RPMI8226 (cell line): ENCODE results near the gene RALGDS.
"Not testable (repeated sequence)": the region's sequence is repeated elsewhere in the genome, so short reads cannot be mapped to it uniquely, and the experiment has no call there.

Experiments used
- DNase-seq: peaks from one replicate; pipeline ENCODE4 v3.0.0-alpha.2; 2015

Gene RALGDS

DNA sequence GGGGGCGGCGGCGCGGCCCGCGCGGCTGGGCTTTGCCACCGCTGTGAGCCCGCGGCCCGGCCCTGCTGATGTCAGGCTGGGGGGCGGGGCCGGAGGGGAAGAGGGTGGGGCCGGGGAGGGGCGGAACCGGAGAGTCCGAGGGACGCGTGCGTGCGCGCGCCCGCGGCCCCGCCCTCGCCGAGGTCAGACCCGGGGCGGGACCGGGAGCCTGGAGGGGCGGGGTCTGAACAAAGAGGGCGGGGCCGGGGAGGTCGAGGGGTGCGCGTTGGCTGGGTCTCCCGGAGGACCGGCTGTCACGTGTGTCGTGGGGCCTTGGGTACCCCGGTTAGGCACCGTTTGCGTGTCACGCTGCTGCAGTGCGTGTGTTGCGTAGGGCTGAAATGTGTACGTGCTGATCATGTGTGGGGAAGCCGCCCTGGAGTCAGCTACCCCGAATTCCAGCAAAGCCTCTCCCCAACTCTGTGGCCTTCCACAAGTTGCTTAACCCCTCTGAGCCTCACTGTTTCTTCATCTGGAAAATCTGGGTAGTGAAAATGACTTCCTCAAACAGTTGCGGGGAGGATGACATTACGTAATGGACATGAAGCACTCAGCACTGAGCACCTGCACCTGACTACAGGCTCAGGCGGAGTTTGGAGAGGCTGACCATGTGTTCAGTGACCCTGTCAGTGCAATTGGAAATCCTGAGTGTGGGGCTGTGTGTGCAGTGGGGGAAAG, at the start of gene RALGDS:
Gene RALGDS, minus strand, starts transcription at position 43 of the 717 bp plus-strand sequence. CDS start 86 bp downstream, outside the sequence.
- peak; percentile 95 for DNase-seq

DNA sequence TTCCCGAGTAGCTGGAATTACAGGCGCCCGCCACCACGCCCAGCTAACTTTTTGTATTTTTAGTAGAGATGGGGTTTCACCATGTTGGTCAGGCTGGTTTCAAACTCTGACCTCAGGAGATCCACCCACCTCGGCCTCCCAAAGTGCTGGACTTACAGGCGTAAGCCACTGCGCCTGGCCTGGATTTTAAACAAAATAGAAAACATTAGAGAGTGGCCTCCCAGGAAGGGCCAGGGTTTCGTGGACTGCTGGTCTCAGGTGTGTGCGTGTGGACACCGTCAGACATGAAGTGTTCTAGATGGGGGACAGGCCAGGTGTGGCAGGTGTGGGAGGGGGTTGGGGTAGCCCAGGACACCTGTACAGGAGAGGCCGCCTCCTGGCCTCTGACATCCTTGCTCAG, 49.7 kb upstream of the RALGDS start:
- DNase-seq: no peak

DNA sequence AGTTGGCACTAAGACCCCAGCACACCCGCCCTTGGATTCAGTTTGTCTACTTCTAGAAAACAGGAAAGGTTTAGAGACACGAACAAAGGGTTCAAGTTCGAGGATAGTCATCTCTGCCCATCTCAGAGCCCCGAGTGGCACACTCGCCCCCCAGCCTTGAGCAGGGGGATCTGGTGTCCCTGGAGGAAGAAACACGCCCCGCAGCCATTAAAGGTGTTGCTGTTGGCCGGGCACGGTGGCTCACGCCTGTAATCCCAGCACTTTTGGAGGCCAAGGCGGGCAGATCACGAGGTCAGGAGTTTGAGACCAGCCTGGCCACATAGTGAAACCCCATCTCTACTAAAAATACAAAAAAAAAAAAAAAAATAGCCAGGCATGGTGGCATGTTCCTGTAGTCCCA, 48.6 kb upstream of the RALGDS start:
- not testable (repeated sequence) for DNase-seq

DNA sequence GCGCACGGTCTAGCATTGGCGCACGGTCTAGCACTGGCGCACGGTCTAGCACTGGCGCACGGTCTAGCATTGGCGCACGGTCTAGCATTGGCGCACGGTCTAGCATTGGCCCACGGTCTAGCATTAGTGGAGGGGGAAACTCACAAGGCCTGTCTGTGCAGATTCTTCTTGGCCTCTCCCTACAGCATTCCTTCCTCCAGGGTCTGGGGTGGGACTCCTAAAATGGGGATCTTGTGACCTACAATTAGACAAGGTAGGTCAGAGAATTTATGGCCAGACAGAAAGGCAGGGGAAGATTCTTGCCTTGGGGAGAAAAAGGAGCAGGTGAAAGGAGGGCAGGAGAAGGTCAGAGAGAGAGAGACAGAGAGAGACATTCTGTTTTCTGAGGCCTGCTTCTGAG, 48.1 kb upstream of the RALGDS start:
- no peak for DNase-seq

DNA sequence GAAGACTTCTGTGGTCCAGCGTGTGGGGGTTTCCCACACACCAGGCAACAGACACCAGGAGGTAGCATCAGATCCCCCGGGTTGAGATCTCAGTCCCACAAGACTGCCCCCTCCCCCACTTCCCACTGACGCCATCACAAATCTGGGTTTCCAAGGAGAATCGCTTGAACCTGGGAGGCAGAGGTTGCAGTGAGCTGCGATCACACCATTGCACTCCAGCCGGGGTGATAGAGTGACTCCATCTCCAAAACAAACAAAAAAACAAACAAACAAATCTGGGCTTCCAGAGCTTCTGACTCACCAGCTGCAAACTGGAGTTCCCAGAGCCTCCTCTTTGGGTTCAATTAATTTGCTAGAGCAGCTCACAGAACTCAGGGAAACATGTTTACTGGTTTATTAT, 47.4 kb upstream of the RALGDS start:
- DNase-seq: no peak

DNA sequence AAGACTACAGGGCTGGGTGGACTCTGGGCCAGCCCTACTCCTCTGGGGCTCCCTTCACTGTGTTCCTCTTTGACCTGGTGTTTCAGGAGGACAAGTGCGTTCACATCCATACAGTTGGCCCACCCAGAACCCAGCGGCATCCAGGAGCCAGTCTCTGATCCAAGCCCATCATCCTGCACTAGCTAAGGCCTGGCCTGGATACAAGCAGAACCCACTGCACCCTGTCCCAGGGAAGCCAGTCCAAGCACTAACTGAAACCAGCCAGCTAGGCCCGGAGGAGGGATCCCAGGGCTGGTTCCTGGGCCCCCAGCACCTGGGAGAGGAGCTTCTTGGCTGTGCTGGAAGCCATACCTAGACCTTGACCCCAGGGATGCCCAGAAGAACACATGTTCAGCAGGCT, 46.7 kb upstream of the RALGDS start:
- DNase-seq: no peak

DNA sequence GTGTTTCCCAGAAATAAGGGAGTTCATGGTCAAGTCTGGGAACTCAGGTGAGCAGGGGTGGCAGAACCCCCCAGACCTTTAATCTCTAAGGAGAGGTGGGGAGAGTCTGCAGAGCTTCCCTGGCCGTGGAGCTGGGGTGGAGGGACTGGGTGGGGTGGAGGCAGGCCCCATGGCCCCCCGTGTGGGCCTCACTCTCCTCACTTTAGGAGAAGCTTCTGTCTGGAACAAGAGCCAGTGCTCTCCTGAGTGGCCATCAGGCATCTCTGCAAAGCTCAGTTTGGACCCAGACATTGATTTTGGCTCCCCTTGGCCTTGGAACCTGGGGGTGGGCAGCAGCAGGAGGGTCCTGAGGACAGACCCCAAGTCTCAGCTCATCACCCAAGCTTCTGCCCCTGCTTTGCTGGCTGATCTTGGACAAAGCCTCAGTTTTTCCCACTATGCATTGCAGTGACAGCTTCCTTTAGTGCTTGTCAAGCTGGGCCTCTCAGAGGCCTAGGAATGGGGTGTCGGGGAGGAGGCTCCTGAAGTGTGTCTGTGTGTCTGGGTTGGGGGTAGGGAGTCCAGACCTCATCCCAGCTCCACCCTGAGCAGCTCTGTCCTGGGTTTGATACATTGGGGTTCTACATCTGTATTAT, 46.2 kb upstream of the RALGDS start:
- no peak for DNase-seq

DNA sequence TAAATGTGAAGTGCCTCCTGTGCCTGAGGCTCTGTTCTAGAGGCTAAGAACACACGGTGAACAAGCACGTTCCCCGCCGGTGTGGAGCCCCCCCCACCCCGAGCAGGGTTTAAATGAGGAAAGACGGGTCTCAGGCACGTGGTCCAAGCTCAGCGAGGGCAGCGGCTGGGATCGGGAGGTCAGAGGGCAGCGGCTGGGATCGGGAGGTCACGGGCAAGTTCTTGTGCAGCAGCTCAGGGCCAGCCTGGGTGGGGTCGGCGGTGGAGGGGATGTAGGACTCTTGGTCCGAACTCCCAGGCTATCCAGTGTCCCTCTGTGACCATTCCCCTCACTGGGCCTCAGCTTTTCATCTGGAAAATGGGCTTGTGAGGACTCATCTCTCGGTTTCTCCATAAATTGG, 45.4 kb upstream of the RALGDS start:
- no peak for DNase-seq

DNA sequence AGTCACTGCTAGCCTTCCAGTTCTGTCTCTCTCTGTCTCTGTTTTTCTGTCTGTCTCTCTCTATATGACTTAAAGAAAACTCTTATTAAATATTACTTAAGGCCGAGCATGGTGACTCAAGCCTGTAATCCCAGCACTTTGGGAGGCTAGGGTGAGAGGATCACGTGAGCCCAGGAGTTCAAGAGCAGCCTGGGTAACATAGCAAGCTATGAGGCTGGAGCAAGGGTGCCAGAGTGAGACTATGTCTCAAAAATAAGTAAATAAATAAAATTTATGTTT, 44.4 kb upstream of the RALGDS start:
- DNase-seq: no peak

DNA sequence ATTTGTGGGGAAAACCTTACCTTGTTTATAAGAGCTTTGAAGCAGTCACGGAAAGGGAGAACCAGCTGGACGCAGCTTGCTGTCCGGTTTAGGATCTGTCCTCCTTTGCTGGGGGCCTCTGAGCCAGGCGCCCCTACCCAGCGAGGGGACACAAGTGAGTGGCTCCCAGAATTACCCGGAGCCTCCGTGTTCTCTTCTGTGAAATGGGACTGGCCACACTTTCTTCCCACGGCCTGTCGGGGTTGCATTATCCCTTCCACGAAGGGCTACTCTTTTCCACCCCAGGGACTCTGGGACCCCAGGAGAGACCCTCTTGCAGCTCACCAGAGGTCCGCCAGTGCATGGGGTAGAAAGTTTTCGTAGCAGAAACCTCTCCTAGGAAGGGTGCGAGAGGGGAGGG, 43.2 kb upstream of the RALGDS start:
- DNase-seq: no peak

DNA sequence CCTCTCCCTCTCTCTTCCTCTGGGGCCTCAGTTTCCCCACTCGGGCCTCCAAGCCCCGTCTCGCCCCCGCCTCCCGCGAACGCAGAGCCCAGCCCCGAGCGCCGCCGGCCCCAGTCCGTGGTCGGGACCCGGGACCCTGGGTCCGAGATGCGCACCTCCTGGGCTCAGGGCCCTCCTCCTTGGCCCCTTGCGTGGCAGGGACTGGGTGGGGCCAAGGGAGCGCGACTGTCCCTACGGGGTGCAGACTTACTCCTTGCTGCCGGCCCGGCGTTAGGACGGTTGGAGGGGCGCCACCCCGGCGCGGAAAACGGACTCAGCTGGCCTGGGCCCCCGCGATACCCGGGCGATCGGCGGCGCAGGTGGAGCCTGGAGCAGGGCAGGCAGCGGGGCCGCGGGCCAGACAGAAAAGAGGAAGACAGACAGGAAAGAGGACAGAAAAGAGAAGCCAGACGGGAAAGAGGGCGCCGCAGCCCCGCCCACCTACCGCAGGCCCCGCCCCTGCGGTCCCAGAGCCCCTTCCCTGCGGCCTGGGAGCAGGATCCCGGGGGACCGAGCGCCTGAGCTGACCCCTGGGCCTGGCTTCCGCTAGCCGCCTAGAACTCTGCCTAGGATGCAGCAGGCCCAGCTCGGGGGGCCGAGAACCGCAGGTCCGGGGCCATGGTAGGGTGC, 42.6 kb upstream of the RALGDS start, which contains the start of gene GBGT1:
Gene GBGT1, minus strand, starts transcription at position 411 of the 669 bp plus-strand sequence. CDS start 1,502 bp downstream, outside the sequence.
- peak; percentile 65 for DNase-seq

DNA sequence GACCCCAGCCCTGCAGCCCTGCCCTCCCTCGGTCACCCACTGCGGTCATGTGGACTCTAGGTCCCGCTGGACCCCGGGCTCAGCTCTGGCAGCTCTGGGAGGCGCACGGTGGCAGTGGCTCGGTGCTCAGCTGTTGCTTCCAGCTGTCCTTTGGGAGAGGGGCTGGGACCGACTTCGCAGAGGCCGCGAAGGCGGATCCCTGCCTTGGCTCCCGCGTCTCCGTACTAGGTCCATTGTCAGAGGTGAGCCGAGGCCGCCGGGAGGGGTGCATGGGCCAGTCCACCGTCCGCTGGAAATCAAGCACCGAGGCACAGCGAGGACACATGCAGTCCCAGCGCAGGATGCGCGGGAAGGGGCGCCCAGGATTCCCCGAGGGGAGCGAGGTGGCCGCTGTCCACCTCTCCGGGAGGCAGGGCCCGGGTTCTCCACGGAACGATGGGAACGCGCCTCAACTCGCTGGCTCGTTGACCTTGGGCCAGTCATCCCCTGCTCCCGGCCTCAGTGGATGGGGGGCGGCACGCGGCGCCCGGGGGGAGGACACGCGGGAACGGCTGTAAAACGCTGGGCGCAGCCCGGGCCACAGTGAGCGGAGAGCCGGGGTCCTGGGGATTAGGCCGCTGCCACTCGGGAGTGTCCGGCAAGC, 41.9 kb upstream of the RALGDS start:
- DNase-seq: no peak

DNA sequence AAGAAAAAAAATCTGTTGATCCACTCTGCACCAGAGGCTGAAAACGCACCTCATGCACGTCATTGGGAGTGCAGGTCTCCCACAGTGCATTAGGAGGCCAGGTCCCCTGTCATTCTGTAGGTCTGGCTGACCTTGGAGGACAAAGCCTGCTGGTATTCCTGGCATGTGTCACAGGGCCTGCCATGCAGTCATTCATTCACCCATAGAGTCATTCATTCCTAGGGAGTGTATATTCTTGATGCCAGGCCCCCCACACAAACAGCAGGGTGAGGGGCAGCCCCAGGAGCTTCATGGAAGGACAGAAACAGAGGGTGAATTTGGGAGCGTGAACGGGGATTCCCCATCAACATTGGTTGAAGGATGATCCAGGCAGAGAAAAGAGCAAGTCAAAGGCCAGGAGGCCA, 40.5 kb upstream of the RALGDS start:
- no peak for DNase-seq

DNA sequence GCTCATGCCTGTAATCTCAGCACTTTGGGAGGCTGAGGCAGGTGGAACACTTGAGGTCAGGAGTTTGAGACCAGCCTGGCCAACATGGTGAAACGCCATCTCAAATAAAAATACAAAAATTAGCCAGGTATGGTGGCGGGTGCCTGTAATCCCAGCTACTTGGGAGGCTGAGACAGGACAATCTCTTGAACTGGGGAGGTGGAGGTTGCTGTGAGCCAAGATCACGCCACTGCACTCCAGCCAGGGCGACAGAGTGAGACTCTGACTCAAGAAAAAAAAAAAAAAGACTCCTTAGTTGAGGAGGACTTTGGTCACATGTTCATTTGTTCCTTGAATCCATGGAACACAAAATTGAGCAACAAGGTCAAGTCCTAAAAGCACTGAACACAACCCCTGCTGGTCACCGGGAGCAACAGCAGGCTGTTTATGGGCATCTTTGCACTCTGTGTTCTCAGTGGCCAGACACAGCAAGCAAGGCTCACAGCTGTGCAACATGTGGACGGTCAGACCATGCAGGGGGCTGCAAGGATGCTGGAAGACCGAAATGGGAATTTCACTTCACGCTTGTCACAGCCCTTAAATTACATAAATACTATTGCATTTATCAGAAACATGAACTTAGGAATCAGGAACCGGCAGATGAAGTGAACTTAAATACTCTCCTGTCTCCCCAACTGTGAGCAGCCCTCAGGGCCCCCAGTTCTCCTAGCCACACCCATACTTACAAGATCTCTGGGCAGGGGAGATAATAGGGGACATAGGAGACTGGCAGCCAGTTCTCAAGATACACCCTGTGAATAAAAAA, 39.9 kb upstream of the RALGDS start:
- peak; percentile 77 for DNase-seq

DNA sequence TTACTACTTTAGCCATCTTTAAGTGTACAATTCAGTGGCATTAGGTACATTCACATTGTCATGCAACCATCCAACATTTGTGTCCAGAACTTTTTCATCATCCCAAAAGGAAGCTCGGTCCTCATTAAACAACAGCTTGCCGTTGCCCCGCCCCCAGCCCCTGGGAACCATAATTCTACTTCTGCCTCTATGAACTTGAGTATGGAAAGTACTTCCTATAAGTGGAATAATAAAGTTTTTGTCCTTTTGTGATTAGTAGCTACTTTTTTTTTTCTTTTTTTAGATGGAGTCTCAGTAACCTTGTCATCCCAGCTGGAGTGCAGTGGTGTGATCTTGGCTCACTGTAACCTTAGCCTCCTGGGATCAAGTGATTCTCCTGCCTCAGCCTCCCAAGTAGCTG, 37.7 kb upstream of the RALGDS start:
- no peak for DNase-seq

DNA sequence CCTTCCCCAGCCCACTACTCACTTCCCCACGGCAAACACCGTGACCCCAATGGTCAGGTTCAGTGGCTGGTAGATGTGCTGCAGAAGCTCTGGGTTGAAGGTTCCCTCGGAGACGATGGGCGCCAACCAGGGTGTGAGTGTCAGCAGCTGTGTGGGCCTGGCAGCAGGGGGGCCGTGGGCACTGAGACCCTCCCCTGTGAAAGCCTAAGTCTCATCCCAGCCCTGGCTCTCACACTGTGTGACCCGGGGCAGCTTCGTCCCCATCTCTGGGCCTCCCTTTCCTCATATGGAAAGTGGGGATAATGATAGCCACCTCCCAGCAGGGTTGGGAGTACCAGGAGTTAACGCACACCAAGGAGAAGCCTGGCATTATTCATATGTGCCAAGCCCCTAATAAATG, 34.1 kb upstream of the RALGDS start:
- no peak for DNase-seq

DNA sequence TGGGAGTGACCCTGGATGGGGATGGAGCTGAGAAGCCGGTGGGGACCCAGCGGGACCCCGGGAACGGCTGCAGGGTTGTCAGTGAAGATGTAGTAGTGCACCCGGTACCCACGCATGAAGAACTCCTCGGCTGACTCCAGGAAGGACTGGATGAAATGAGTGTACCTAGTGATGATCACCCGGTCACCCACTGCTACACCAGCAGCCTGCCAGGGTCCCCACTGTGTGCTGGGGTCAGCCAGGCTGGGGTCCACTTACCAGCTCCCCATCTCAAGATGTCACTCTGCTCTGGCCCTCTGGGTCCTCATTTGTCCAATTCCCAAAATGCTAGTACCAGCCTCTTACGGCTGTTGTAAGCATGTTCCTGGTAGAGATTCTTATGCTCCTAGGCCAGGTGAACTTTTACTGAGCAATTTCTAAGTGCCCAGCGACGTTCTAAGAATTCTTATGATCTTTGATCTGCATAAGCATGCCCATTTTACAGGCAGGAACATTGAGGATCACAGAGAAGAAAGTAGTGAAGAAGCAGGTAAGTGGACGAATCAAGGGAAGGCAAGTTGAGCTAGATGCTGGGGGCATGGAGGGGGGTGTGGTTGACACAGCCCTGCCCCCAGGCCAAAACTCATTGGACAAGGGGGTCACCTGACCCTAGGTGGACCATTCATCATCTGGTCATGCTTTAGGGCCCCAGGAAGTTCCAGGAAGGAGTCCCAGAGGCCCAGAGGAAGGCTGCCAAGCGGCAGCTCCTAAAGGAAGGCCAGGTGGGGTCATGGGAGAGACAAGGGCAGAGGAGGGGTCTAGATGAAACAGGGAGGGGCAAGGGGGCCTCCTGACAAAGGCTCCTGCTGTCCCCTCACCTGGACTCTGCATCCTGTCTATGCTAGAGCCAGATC, 33.3 kb upstream of the RALGDS start:
- no peak for DNase-seq

DNA sequence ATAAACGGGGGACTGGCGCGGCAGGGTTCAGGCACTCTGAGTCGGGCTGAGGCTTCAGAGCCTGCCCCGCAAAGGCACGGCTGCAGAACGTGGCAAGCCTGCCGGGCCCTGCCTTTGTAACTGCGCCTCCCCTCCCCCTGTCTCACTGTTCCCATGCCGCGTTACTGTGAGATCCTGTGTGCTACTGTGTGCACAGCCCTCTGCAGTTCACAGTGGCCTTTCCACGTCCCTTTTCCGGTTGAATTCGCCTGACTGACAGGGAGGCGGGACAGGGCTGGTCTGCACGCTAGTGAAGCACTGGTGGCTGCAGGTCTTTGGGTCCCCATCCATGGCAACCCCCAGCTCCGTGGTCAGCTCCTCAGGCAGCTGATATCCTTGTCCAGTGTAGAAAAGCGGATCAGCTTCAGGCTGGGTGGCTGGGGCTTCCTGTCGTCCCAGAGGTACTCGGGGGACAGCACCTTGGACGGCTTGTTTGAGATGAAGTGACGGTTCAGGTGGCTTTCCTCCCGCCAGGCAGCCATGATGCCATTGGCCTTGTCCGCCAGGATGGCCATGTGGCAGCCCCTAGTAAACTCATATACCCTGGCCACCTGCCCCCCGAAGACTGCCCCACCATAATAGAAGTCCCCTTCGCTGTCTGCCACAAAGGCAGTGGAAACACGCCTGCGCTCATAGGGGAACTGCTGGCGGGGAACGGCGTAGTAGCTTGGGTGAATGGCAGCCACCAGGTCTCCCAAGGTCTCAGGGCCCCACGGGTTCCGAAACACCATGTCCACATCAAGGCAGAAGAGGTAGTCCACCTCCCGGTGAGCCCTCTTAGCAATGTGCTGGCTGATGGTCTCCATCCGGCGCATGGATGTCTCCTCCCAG, 32.4 kb upstream of the RALGDS start:
- no peak for DNase-seq

DNA sequence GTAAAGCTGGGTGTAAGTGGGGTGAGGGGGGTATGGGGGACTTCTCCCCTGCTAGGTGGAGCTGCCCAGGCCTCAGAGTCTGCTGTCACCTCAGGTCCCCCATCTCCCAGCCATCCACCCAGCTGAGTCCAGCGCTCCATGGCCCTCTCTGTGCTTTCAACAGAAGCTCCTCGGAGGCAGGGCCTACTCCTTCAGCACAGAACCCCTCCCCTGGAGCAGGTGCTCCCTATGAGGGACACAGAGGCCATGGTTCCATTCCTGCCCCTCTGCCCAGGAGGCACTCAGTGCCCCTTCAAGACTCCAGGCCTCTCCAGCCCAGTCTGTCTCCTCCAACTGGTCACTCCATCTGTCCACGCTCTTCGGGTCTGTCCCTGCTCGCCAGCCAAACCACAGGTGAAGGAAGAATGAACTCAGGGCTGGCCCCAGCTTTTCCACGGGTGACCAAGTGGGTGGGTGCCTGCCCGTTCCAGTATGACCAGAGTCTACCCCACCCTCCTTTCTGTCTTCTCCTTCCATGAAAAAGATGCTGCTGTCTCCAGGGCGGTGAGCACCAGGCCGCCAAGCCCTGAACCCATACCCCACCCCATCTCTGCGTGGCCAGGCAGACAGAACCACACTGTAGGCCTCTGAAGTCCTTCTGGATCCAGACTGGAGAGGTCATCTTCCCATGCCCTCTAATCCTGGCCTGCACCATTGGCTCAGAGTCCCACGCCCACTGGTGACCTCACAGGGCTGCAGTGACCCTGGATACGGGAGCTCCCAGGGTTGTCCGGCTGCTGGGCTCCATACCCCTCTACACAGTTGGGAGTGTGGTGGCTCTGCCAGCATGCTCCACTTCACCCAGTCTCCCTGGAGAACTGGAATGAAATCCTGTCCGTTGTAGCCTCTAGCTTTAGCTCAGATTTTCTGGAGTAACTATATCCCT, 30.8 kb upstream of the RALGDS start:
- no peak for DNase-seq

DNA sequence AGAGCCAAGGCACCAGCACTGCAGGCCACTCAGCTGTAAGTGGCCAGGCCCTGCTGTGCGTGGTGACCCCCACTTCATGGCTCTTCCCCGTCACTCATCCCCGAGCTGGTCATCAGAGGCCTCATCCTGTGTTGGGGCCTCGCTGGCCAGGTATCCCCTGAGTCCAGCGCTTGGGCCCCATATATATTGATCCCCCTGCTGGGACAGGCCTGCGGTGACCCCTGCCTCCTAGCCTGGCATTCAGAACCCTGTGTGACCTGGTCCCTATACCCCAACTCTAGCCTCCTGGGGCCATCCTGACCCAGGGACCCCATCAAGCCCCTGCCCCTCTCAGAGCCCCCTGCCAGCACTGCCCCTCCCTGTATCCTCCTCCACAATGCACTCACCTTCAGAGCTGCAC, 30.0 kb upstream of the RALGDS start:
- DNase-seq: no peak
